OCI-LY7 (cell line): ENCODE measurements around the gene PLEKHG4.

Experiments used
- CTCF ChIP-seq: fragments of 200-600 bp; sonication (generic); conservative IDR thresholded peaks from 2 replicates; pipeline ENCODE4 v1.5.1; 2014; ENCODE audit warnings: mild to moderate bottlenecking, antibody characterized with exemption, low read length, moderate library complexity, mixed read lengths
- EZH2phosphoT487 ChIP-seq: fragments of 200-600 bp; sonication (generic); IDR thresholded peaks from 2 replicates; pipeline ENCODE4 v1.6.1; 2018; ENCODE audit warnings: low read depth, borderline replicate concordance, mild to moderate bottlenecking, mixed run types, antibody characterized with exemption, low read length, moderate library complexity, mixed read lengths

GRCh38 chr16:67245186-67245585 lies 34.1 kb upstream of the PLEKHG4 start:
- TF ChIP-seq CTCF (no peak), EZH2phosphoT487 (no peak)
